ENCODE measurements around the gene CCN6. TPM values are rescaled to one million over a fixed set of nuclear protein-coding genes. Genes with fewer than 3 reads are reported as not detected.

Gene CCN6
- total RNA-seq, 1 experiment from 2014 or later: not detected

DNA sequence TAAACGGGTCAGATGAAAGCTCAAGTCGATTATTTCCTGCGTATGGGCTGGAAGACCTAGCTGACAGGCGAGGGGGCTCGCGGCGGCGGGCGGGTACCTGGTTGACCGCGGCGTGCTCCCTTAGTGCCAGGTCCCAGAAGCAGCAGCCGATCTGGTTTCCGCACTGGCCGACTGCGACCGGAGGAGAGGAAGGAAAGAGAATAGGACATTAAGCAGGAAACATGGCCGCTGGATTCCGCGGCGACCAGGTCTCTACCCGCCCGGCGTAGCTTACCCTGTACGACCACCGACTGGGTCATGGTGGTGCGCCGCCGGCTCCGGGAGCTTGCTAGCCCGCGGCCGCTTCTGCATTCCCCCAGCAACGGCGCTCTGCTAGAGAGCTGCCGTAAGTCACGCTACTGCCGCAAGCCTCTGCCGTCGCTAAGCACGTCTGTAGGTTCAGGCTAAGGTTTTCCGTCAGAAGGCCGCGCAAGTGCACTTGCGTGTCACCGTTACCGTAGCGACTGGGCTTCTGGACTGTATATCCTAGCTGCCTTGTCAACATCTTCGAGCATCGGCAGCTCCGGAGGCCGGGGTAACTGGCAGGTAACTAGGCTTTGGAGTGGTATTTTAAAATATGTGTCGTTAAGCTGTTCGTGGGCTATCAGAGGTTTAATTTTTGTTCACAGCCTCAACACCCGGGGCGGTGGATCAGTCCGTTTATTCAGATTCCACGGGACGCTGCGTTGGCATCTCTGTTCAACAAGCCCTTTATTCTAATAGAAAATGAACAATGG is 33.4 kb downstream of the CCN6 start, which contains the start of the genes FAM229B and TUBE1 (continued):
- TF ChIP-seq SRF (IDR thresholded peaks at IDR 0.05; ENCODE audit: low read depth) (no peak), EGR1 (IDR thresholded peaks at IDR 0.05; ENCODE audit: low read depth) (no peak), SIN3A (IDR thresholded peaks at IDR 0.05; ENCODE audit: low read depth) (peak; percentile 89), SP1 (IDR thresholded peaks at IDR 0.05; ENCODE audit: low read depth) (no peak), ATF3 (IDR thresholded peaks at IDR 0.05) (no peak)

DNA sequence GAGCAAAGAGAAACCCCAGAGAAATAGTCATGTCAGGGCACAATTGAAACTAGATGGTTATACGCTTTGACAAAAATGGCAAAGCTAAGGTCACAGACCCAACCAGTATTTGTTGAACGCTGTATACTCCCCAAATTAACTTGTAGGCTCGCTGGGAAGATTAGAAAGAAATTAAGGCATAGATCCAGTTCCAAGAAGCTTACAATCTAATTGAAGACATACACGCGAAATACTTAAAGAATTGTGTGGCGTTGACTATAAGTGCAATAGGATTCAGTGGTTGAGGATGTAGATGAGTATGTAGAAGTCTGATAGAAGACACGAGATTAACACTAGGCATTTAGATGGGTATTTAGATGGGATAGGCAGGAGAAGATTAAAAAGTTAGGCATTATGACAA is 34.0 kb downstream of the CCN6 start:
- peak overlapping the region; percentile 70 for H3K9ac ChIP-seq (ENCODE audit: low read length)
- H3K9me2 ChIP-seq (ENCODE audit: insufficient read depth): no peaks in the 10 kb centered on the region
- CTCF ChIA-PET: interaction anchor here (1.1 to 2.2 kb wide), 2 partner anchors 76 to 92 kb away, joined by 5 to 10 read pairs; no protein-coding TSS in a partner anchor
- peak overlapping the region; percentile 94 for H2AFZ ChIP-seq (ENCODE audit: low read depth, low read length, poor library complexity, severe bottlenecking)
- no peak overlapping the region for H3K27ac ChIP-seq (ENCODE audit: low read depth, low read length)
- no peaks in the 10 kb centered on the region for H3K27me3 ChIP-seq (ENCODE audit: insufficient read depth, low read length)
- RAD21 ChIA-PET (ENCODE audit: low non-redundant PET in 1 of 2, low total read pairs in 2 of 2, uncharacterized antibody in 2 of 2, unreplicated experiment in 2 of 2): interaction anchor here in 1 of 2 experiments (0.6 kb wide), 1 partner anchor 252 kb away, joined by 4 read pairs; no protein-coding TSS in a partner anchor
- no peak for ATAC-seq
- peak overlapping the region; percentile 79 for H3K4me2 ChIP-seq (ENCODE audit: low read length)
- H4K20me1 ChIP-seq (ENCODE audit: insufficient read depth): no peaks in the 10 kb centered on the region
- DNase-seq (ENCODE audit: low read depth, low spot score): no peak
- POLR2A ChIA-PET: interaction anchor here (0.6 to 1.0 kb wide), 3 partner anchors 9 to 26 kb away, joined by 3 read pairs; no protein-coding TSS in a partner anchor
- peak overlapping the region; percentile 78 to 95 for H3K4me3 ChIP-seq (replicated peaks in 1 of 2; ENCODE audit: low read depth in 1 of 2, low read length in 2 of 2)
- H3K4me1 ChIP-seq (ENCODE audit: control insufficient read depth in 1 of 2, insufficient read depth in 2 of 2, low read length in 2 of 2): peaks cover 2 to 9% of the 10 kb centered on the region in 2 experiments; a peak in 3 of 4 replicates
- no peak for TF ChIP-seq CBX3 (IDR thresholded peaks at IDR 0.05; ENCODE audit: low read depth)
- no peak for TF ChIP-seq ELF1 (IDR thresholded peaks at IDR 0.05; ENCODE audit: borderline replicate concordance, low read depth)
- TF ChIP-seq TCF7L2 (IDR thresholded peaks at IDR 0.05; ENCODE audit: borderline replicate concordance, extremely low read depth, insufficient read depth, insufficient read length): no peak
- TF ChIP-seq RAD21 (IDR thresholded peaks at IDR 0.05; ENCODE audit: low read depth): no peak
- TF ChIP-seq POLR2AphosphoS5 (IDR thresholded peaks at IDR 0.05; ENCODE audit: low read depth, low read length): no peak
- no peak for TF ChIP-seq YY1 (IDR thresholded peaks at IDR 0.05; ENCODE audit: extremely low read depth, insufficient replicate concordance, low read depth, low read length)
- TF ChIP-seq MAX (IDR thresholded peaks at IDR 0.05): no peak
- TF ChIP-seq FOSL1 (IDR thresholded peaks at IDR 0.05; ENCODE audit: low read depth): no peak
- no peak for TF ChIP-seq CEBPB (IDR thresholded peaks at IDR 0.05; ENCODE audit: low read depth)
- TF ChIP-seq ZBTB33 (IDR thresholded peaks at IDR 0.05; ENCODE audit: extremely low read depth, insufficient replicate concordance, low read length): no peak
- BruUV-seq (replicated peaks): TSS peak; percentile 72
- peaks cover 3 to 6% of the 10 kb centered on the region in 2 experiments; a peak in 2 of 4 replicates for H3K36me3 ChIP-seq (ENCODE audit: control insufficient read depth in 1 of 2, insufficient read depth in 2 of 2, low read length in 2 of 2)
- intact Hi-C loops (cut with micrococcal nuclease): no loop called here
- H3K9me3 ChIP-seq (ENCODE audit: control insufficient read depth in 1 of 2, insufficient read depth in 1 of 2, low read depth in 1 of 2, low read length in 2 of 2): no peaks in the 10 kb centered on the region
- H3K79me2 ChIP-seq (ENCODE audit: insufficient read depth, low read length): no peaks in the 10 kb centered on the region; the same call in none of the 2 replicates

All from HCT116 (cell line).